Measurements from ENCODE around the gene ACAA2. TPM values are rescaled to one million over a fixed set of nuclear protein-coding genes. Genes with fewer than 3 reads are reported as not detected.
"Not testable (repeated sequence)": the region's sequence is repeated elsewhere in the genome, so short reads cannot be mapped to it uniquely, and the experiment has no call there.

The ACAA2 gene
- total RNA-seq, 1 donor from 2014 or later: 22.0 TPM

DNA sequence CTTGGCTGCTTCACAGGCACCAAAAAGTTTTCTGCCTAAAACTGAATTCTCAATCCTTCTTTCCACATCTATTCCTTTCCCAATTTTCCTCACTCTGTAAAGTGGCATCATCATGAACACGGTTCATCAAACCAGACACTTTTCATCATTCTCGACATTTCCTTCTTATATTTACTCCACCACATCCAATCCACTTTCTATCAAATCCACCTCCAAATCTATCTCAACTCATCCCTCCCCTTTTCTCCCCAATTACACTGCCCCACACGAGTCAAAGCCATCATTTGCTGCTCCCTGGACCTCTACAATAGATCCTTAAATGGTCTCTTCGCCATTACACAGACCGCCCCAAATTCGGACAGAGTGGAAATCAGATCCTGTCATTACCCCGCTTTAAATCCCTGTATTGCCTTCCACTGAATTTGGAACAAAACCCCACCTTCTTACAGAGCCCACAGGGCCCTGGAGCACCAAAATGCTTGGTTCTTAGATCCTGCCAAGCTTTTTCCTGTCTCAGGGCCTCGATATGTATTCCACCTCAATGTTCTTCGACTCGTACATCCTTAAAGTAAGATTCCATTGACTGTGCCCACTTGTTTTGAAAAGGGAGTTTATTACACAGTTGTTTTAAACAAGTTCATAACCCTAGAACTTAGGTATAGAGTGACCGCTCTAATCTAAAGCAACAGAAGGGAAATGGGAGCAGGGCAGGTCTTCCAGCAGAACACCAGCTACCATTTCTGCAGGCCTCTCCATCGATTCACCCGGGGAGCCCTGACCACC lies 856 bp downstream of the ACAA2 start:
- DNase-seq (ENCODE audit: low read depth in 2 of 2): no peak

DNA sequence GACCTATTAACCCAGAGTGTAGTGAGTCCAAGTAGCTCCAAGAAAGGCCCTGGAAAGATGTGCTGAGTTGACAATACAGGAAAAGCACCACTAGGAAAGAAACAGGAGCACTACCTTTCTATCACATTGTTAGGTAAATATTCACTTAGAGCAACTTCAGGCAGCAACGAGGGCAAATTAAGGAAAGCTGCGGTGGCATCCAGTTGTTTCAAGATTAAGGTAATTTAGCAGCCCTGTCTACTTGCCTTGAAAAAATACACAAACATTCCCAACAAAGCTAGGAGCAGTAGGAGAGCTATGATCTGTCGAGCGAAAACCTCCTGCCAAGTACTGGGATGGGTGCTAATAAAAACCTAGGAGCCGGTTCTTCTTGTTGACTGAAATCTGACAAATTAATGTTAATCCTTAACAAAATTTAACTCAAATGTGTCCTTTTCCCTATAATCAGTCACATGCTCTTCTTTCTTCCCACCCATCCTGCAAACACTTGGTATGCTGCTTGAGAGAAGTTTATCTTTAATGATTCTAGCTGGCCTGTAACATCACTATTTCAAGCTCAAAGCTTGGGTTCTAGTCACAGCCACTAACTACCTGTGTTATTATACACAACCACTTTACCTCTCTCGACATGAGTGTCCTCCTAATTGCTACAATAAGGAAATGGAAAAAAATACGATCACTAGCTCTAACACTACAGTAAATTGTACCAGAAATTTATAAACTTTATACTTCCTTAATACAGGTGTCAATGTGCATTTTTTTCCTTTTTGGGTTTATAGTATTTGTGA lies 2.0 kb downstream of the ACAA2 start:
- DNase-seq (ENCODE audit: low read depth in 2 of 2): no peak

DNA sequence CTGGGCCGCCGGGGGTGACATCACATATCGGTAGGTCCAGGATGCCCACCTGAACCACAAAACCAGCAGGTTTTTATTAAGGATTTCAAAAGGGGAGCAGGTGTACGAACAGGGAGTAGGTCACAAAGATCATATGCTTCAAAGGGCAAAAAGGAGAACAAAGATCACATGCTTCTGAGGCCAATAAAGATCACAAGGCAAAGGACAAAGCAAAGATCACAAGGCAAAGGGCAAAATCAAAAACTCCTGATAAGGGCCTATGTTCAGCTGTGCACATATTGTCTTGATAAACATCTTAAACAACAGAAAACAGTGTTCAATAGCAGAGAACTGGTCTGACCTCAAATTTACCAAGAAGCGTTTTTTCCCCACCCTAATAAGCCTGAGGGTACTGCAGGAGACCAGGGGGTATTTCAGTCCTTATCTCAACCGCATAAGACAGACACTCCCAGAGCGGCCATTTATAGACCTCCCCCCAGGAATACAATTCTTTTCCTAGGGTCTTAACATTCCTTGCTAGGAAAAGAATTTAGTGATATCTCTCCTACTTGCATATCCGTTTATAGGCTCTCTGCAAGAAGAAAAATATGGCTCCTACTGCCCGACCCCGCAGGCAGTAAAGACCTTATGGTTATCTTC lies 4.7 kb downstream of the ACAA2 start:
- not testable (repeated sequence) for DNase-seq (ENCODE audit: low read depth in 2 of 2)

DNA sequence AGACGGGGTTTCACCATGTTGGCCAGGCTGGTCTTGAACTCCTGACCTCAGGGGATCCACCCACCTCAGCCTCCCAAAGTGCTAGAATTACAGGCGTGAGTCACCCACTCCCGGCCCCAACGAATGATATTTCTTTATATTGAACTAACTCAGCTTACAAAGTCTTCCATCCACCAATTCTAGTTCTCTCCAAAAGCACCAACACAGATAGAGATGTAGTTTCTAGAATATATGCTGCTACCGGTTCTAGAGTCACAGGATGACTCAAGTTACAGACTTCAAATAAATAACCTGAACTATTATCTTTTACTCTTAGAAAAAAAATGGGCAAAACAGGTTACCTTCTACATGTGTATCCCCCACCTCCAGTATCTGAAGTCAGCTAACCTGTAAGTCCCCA lies 9.2 kb downstream of the ACAA2 start:
- DNase-seq (ENCODE audit: low read depth in 2 of 2): no peak

GRCh38 chr18:49802623-49803022 lies 10.7 kb downstream of the ACAA2 start:
- no peak for DNase-seq (ENCODE audit: low read depth in 2 of 2)

- not testable (repeated sequence) for DNase-seq (ENCODE audit: low read depth in 2 of 2)
Observed at GRCh38 chr18:49800491-49800890, 12.8 kb downstream of the ACAA2 start.

- DNase-seq (ENCODE audit: low read depth in 2 of 2): not testable (repeated sequence)
Observed at GRCh38 chr18:49799806-49800205, 13.5 kb downstream of the ACAA2 start.

DNA sequence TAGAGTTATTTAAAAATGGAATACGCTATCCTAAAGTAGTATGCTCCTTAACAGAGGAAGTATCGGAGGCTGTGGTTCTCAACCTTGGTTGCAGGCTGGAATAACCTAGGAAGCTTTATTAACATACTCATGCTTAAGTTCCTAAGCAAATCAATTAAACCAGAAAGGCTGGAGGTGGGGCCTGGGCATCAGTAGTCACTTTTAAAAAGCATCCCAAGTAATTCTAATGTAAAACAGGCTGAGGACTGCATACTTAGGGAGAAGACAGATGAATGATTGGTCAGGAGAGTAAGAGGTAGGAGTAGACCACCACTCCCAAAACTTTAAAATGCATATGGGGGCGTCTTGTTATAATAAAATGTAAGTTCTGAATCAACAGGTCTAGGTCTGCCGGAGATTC lies 15.3 kb downstream of the ACAA2 start:
- DNase-seq (ENCODE audit: low read depth in 2 of 2): no peak

GRCh38 chr18:49795612-49796552 lies 17.5 kb downstream of the ACAA2 start:
- DNase-seq (ENCODE audit: low read depth in 2 of 2): no peak

DNA sequence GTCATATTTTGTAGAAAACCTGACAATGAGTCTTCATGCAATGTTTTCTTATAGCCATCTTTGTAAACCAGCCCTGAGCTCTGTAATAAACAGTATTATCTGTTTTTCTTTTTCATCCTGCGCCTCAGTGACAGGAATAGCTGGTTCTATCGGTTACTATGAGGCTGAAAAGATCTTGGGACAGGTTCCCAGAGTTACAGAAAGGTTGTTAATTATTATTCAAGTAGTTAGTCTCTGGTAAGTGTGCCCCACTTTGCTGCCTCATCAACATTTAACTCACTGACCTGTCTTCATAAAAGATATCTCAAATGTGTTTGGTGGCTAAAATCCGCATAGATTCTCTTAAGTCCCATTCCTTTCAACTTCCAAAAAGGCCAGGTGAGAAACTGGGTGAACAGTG lies 18.6 kb downstream of the ACAA2 start:
- no peak for DNase-seq (ENCODE audit: low read depth in 2 of 2)

GRCh38 chr18:49789560-49790134 lies 23.7 kb downstream of the ACAA2 start:
- DNase-seq (ENCODE audit: low read depth in 2 of 2): not testable (repeated sequence)

DNA sequence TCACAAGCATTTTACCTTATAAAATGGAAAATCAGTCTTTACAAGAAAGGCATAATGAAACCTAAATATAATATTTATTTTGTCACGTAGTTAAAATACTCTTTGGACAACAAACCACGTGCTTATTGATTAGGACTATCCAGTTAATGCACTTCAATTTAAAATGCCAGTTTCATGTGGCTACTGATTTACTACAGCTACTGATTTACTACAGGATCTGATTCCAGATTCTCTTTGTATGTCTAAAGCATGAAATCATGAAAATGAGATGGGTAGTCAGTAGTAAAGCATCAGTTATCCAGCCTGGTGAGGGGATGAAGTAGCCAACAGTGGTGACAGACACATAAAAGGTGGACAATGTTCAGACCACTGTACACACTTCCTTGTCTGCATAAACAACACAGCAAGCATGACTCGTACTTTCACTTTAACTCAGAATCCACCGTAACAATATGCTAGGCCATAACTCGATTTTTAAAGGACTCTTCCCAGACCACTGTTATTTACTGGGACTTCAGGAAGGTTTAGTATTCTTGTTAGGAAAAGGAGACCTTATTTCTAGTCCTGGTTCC lies 24.9 kb downstream of the ACAA2 start:
- peak; percentile 26 to 63 for DNase-seq (ENCODE audit: low read depth in 2 of 2)

GRCh38 chr18:49786019-49786720 lies 27.2 kb downstream of the ACAA2 start:
- DNase-seq (ENCODE audit: low read depth in 2 of 2): no peak

- no peak for DNase-seq (ENCODE audit: low read depth in 2 of 2)
Observed at GRCh38 chr18:49784427-49785185, 28.7 kb downstream of the ACAA2 start.

DNA sequence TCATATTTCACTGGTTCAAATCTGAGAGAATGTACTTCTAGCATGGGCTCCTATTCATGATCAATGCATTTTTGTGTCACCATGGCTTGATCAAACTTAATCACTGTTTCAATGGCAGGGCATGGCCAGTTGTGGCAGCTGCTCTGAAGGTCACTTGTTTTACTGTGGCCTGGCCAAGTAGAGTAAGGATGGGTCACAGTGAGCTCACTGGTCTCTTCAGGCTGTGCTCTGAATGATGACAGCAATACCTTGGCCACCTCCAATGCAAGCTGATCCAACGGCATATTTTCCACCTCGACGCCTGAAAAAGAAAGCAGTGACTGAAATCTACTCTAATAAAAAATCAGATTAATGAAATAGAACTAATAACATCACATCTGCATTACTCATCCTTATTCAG lies 29.7 kb downstream of the ACAA2 start:
- DNase-seq (ENCODE audit: low read depth in 2 of 2): not testable (repeated sequence)

DNA sequence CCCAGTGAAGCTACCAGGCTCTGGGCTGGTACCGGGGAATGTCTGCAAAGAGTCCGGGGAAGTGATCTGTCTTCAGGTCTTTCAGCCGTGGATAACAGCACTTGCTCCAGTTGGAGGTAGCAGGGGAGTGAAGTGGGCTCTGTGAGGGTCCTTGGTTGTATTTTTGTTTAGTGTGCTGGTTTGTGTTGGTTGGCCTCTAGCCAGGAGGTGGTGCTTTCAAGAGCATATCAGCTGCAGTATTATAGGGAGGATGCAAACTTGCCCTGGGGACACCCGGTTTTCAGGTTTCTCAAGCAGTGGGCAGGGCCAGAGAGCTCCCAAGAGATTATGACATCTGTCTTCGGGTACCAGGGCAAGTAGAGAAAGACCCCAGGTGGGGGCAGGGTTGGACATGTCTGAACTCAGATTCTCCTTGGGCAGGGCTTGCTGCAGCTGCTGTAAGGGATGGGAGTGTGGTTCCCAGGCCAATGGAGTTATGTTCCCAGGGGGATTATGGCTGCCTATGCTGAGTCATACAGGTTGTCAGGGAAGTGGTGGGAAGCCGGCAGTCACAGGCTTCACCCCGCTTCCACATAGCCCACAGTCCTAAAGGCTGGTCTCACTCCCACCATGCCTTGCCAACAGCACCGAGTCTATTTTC lies 34.4 kb downstream of the ACAA2 start:
- no peak for DNase-seq (ENCODE audit: low read depth in 2 of 2)

DNA sequence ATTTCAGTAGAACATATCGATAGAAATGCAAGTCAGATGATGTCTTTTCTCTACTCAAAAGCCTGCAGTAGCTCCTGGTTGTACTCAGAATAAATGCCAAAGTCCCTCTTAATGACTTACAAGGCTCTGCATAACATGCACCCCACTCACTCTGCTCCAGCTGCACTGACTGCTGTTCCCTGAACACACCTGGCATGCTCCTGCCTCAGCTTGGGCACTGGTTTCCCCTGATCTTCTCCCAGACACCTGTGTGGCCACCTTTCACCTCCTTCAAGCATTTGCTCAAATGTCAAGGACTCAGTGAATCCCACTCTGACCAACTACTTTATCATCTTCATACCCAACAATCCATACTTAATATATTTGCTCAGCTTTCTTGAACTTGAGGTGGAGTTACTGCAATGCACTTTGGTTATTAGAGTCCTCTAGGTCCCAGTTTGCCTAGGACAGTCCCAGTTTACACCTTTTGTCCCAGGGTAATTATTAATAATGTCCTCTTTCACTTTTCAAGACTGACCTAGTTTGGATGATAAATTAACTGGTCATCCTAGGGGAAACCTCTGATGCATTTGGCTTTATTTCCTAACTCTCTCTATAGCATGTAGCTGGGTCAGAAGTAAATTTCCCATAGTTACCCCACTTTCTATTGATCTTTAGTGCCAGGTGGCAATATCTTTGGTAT lies 44.1 kb downstream of the ACAA2 start:
- no peak for DNase-seq (ENCODE audit: low read depth in 2 of 2)

DNA sequence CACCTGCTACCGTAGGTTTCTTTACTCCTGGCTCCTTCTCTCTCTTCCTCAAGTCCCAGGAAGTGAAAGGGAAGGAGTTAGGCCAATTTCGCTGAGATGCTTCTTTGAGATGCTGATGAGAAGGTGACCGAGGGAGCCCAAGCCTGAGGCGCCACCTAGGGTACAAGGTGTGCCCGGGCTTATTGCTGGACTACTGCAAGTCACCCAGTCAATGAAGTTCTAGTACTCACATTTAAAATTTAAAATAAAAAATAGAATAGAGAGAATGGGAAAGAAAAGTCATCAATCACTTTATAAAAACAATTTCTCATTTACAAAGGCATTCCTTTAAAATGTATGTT lies 45.3 kb downstream of the ACAA2 start:
- DNase-seq (ENCODE audit: low read depth in 2 of 2): peak in 1 of 2 donors; percentile 59
